ENCODE measurements around the gene CYTH1. TPM values are rescaled to one million over a fixed set of nuclear protein-coding genes. Genes with fewer than 3 reads are reported as not detected.

CYTH1 gene
- total RNA-seq, 1 experiment from 2014 or later: 46.7 TPM

DNA sequence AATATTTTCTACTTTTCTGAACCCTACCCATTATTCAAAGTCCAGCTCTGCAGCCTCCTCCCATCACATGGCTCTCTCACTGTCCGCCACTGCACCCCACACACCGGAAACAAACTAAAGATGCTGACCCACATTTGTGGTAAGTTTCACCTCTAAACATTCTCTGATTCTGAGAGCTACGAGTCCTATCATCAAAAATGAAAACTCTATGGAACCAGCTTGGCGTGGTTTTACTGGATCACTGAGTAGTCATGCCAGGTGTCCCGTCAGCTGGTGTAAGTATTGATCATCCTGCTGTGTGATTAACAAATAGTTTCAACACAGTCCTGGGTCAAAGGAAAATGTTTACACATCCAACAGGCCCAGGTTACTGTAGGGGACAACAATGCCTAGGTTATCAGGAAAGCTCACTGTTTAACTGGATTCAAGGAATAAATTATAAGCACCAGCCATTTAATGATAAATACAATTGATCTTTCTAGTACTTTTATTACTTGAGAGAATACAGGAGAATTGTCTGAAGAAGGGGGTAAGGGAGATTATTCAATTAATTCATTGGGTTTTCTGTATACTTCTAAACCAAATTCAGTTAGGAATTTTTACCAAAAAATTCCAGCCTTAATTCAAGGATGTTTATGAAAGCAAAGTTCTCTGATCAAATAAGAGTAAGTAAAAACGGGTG is 33.9 kb downstream of the CYTH1 start:
- no peak for ATAC-seq
- ChIA-PET POLR2A (no interaction called here), CTCF (no interaction called here)
- intact Hi-C loops (cut with micrococcal nuclease; ENCODE audit: unreplicated experiment): no loop called here
- Histone ChIP-seq H3K36me3 (ENCODE audit: control insufficient read depth, insufficient read depth, low read length) (no peaks in the 10 kb centered on the region), H3K27ac (ENCODE audit: low read length) (no peak overlapping the region), H3K4me1 (ENCODE audit: control insufficient read depth, insufficient read depth, low read length) (peaks cover 4% of the 10 kb centered on the region; the same call in 1 of the 2 replicates), H3K27me3 (ENCODE audit: control insufficient read depth, insufficient read depth, low read length) (no peaks in the 10 kb centered on the region), H3K4me3 (ENCODE audit: low read depth in 2 of 2, low read length in 2 of 2) (no peak overlapping the region), H3K9me3 (ENCODE audit: control insufficient read depth, insufficient read depth, low read depth, low read length) (no peaks in the 10 kb centered on the region)
- no TSS peak for BruUV-seq (replicated peaks)
- in situ Hi-C loops (cut with HindIII; ENCODE audit: low pct_unique_long_range_greater_than_20kb, low sequenced_read_pairs): no loop called here
- DNase-seq (ENCODE audit: low read depth, low spot score): no peak
- TF ChIP-seq, protein P1, sequence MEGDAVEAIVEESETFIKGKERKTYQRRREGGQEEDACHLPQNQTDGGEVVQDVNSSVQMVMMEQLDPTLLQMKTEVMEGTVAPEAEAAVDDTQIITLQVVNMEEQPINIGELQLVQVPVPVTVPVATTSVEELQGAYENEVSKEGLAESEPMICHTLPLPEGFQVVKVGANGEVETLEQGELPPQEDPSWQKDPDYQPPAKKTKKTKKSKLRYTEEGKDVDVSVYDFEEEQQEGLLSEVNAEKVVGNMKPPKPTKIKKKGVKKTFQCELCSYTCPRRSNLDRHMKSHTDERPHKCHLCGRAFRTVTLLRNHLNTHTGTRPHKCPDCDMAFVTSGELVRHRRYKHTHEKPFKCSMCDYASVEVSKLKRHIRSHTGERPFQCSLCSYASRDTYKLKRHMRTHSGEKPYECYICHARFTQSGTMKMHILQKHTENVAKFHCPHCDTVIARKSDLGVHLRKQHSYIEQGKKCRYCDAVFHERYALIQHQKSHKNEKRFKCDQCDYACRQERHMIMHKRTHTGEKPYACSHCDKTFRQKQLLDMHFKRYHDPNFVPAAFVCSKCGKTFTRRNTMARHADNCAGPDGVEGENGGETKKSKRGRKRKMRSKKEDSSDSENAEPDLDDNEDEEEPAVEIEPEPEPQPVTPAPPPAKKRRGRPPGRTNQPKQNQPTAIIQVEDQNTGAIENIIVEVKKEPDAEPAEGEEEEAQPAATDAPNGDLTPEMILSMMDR (IDR thresholded peaks at IDR 0.05): no peak
- TF ChIP-seq TCF7L2 (IDR thresholded peaks at IDR 0.05; ENCODE audit: low read depth, low read length) (no peak), SIN3A (IDR thresholded peaks at IDR 0.05; ENCODE audit: borderline replicate concordance, insufficient read depth, low read depth, low read length) (no peak), POLR2AphosphoS5 (IDR thresholded peaks at IDR 0.05; ENCODE audit: low read depth, low read length) (no peak)
- TF ChIP-seq, protein P2, sequence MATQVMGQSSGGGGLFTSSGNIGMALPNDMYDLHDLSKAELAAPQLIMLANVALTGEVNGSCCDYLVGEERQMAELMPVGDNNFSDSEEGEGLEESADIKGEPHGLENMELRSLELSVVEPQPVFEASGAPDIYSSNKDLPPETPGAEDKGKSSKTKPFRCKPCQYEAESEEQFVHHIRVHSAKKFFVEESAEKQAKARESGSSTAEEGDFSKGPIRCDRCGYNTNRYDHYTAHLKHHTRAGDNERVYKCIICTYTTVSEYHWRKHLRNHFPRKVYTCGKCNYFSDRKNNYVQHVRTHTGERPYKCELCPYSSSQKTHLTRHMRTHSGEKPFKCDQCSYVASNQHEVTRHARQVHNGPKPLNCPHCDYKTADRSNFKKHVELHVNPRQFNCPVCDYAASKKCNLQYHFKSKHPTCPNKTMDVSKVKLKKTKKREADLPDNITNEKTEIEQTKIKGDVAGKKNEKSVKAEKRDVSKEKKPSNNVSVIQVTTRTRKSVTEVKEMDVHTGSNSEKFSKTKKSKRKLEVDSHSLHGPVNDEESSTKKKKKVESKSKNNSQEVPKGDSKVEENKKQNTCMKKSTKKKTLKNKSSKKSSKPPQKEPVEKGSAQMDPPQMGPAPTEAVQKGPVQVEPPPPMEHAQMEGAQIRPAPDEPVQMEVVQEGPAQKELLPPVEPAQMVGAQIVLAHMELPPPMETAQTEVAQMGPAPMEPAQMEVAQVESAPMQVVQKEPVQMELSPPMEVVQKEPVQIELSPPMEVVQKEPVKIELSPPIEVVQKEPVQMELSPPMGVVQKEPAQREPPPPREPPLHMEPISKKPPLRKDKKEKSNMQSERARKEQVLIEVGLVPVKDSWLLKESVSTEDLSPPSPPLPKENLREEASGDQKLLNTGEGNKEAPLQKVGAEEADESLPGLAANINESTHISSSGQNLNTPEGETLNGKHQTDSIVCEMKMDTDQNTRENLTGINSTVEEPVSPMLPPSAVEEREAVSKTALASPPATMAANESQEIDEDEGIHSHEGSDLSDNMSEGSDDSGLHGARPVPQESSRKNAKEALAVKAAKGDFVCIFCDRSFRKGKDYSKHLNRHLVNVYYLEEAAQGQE (IDR thresholded peaks at IDR 0.05; ENCODE audit: insufficient read depth in 1 of 2, low read depth in 2 of 2, low read length in 1 of 2): no peak

DNA sequence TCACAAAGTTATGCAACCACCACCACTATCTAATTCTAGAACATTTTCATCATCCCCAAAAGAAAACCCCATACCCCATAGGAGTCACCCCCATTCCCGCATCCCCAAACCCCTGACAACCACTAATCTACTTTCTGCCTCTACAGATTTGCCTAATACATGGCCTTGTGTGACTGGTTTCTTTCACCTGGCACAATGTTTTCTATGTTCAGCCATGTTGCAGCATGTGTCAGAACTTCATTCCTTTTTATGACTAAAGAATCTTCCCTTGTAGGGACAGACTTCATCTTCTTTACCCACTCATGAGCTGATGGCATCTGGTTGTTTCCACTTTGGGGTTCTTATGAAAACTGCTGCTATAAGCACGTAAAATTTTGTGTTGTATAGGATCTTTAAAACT is 34.6 kb downstream of the CYTH1 start:
- in situ Hi-C loops (cut with HindIII; ENCODE audit: low pct_unique_long_range_greater_than_20kb, low sequenced_read_pairs): no loop called here
- no peaks in the 10 kb centered on the region for H3K27me3 ChIP-seq (ENCODE audit: control insufficient read depth, insufficient read depth, low read length)
- BruUV-seq (replicated peaks): TSS peak; percentile 16
- ChIA-PET POLR2A (no interaction called here), CTCF (no interaction called here)
- H3K27ac ChIP-seq (ENCODE audit: low read length): no peak overlapping the region
- H3K9me3 ChIP-seq (ENCODE audit: control insufficient read depth, insufficient read depth, low read depth, low read length): no peaks in the 10 kb centered on the region
- no peak overlapping the region for H3K4me3 ChIP-seq (ENCODE audit: low read depth in 2 of 2, low read length in 2 of 2)
- no peaks in the 10 kb centered on the region for H3K36me3 ChIP-seq (ENCODE audit: control insufficient read depth, insufficient read depth, low read length)
- ATAC-seq (no peak), DNase-seq (ENCODE audit: low read depth, low spot score) (no peak)
- intact Hi-C loops (cut with micrococcal nuclease; ENCODE audit: unreplicated experiment): no loop called here
- TF ChIP-seq, protein P1 (IDR thresholded peaks at IDR 0.05): no peak
- no peak for TF ChIP-seq SIN3A (IDR thresholded peaks at IDR 0.05; ENCODE audit: borderline replicate concordance, insufficient read depth, low read depth, low read length)
- TF ChIP-seq, protein P2 (IDR thresholded peaks at IDR 0.05; ENCODE audit: insufficient read depth in 1 of 2, low read depth in 2 of 2, low read length in 1 of 2): no peak
- TF ChIP-seq TCF7L2 (IDR thresholded peaks at IDR 0.05; ENCODE audit: low read depth, low read length): no peak
- no peak for TF ChIP-seq POLR2AphosphoS5 (IDR thresholded peaks at IDR 0.05; ENCODE audit: low read depth, low read length)
- H3K4me1 ChIP-seq (ENCODE audit: control insufficient read depth, insufficient read depth, low read length): peaks cover 4% of the 10 kb centered on the region; the same call in 1 of the 2 replicates
